H9 (cell line): ENCODE measurements around the gene C1RL. TPM values are rescaled to one million over a fixed set of nuclear protein-coding genes. Genes with fewer than 3 reads are reported as not detected.

Experiments
- DNase-seq: peaks from one replicate; pipeline ENCODE4 v3.0.0-alpha.2; 2017
- H2AFZ ChIP-seq: one replicate; pipeline ENCODE4 v1.6.1; 2013; ENCODE audit warnings: mild to moderate bottlenecking, low read length, control low read depth, moderate library complexity
- H2AK5ac ChIP-seq: 2 replicates; pipeline ENCODE4 v1.6.1; 2013; ENCODE audit warnings: low read length, control low read depth, mixed read lengths; ENCODE audit not compliant: insufficient read length
- H2BK120ac ChIP-seq: one replicate; pipeline ENCODE4 v1.6.1; 2013; ENCODE audit warnings: low read depth, mild to moderate bottlenecking, low read length, control low read depth, inconsistent platforms; ENCODE audit not compliant: poor library complexity, severe bottlenecking
- H2BK12ac ChIP-seq: 2 replicates; pipeline ENCODE4 v1.6.1; 2013; ENCODE audit warnings: low read length, control low read depth, mixed read lengths, low read depth; ENCODE audit not compliant: insufficient read length
- H2BK15ac ChIP-seq: 2 replicates; pipeline ENCODE4 v1.6.1; 2013; ENCODE audit warnings: low read depth, low read length, control low read depth
- H2BK20ac ChIP-seq: one replicate; pipeline ENCODE4 v1.6.1; 2013; ENCODE audit warnings: low read depth, mild to moderate bottlenecking, low read length, control low read depth, inconsistent platforms; ENCODE audit not compliant: poor library complexity, severe bottlenecking
- H2BK5ac ChIP-seq: 2 replicates; pipeline ENCODE4 v1.6.1; 2013; ENCODE audit warnings: low read length, control low read depth, mixed read lengths; ENCODE audit not compliant: insufficient read length
- H3K14ac ChIP-seq: 2 replicates; pipeline ENCODE4 v1.6.1; 2013; ENCODE audit warnings: low read length, control low read depth; ENCODE audit not compliant: insufficient read depth
- H3K18ac ChIP-seq: 2 replicates; pipeline ENCODE4 v1.6.1; 2013; ENCODE audit warnings: low read depth, mild to moderate bottlenecking, mixed read lengths, low read length, control low read depth; ENCODE audit not compliant: insufficient read length
- H3K23ac ChIP-seq: 2 replicates; pipeline ENCODE4 v1.6.1; 2013; ENCODE audit warnings: low read length, control low read depth, mixed read lengths, low read depth; ENCODE audit not compliant: insufficient read length
- H3K23me2 ChIP-seq: 2 replicates; pipeline ENCODE4 v1.6.1; 2013; ENCODE audit warnings: low read depth, mild to moderate bottlenecking, mixed read lengths, low read length, control low read depth; ENCODE audit not compliant: insufficient read length, poor library complexity, severe bottlenecking
- H3K27ac ChIP-seq: 2 replicates; pipeline ENCODE4 v1.5.1; 2013; ENCODE audit warnings: low read length, control low read depth, mixed read lengths, low read depth; ENCODE audit not compliant: insufficient read length
- H3K27me3 ChIP-seq: 2 replicates; pipeline ENCODE4 v1.6.1; 2013; ENCODE audit warnings: low read length, control low read depth, inconsistent platforms; ENCODE audit not compliant: insufficient read depth
- H3K4ac ChIP-seq: 2 replicates; pipeline ENCODE4 v1.6.1; 2013; ENCODE audit warnings: low read depth, mild to moderate bottlenecking, control low read depth, inconsistent platforms, low read length, moderate library complexity
- H3K4me1 ChIP-seq: 2 replicates; pipeline ENCODE4 v1.6.1; 2013; ENCODE audit warnings: low read length, control low read depth, inconsistent platforms; ENCODE audit not compliant: insufficient read depth
- H3K4me2 ChIP-seq: 2 replicates; pipeline ENCODE4 v1.6.1; 2013; ENCODE audit warnings: low read length, control low read depth, mixed read lengths; ENCODE audit not compliant: insufficient read length, insufficient read depth
- H3K56ac ChIP-seq: 2 replicates; pipeline ENCODE4 v1.6.1; 2013; ENCODE audit warnings: low read depth, mild to moderate bottlenecking, mixed read lengths, low read length, control low read depth; ENCODE audit not compliant: insufficient read length
- H3K79me1 ChIP-seq: 2 replicates; pipeline ENCODE4 v1.6.1; 2013; ENCODE audit warnings: low read depth, mild to moderate bottlenecking, moderate library complexity, low read length, control low read depth, inconsistent platforms; ENCODE audit not compliant: insufficient read depth, poor library complexity, severe bottlenecking
- H3K79me2 ChIP-seq: 2 replicates; pipeline ENCODE4 v1.6.1; 2013; ENCODE audit warnings: low read length, control low read depth, inconsistent platforms; ENCODE audit not compliant: insufficient read depth
- H3K9ac ChIP-seq: 2 replicates; pipeline ENCODE4 v1.6.1; 2013; ENCODE audit warnings: low read length, control low read depth, mixed read lengths; ENCODE audit not compliant: insufficient read length; ENCODE audit errors: extremely low read depth
- H3K9me3 ChIP-seq: one replicate; pipeline ENCODE4 v1.6.1; 2013; ENCODE audit warnings: low read depth, low read length, inconsistent platforms; ENCODE audit not compliant: control insufficient read depth
- H3T11ph ChIP-seq: one replicate; pipeline ENCODE4 v1.6.1; 2013; ENCODE audit warnings: mild to moderate bottlenecking, low read length, control low read depth, inconsistent platforms
- H4K20me1 ChIP-seq: one replicate; pipeline ENCODE4 v1.6.1; 2013; ENCODE audit not compliant: control insufficient read depth, insufficient read length, insufficient read depth
- H4K5ac ChIP-seq: 2 replicates; pipeline ENCODE4 v1.6.1; 2013; ENCODE audit warnings: low read depth, mild to moderate bottlenecking, mixed read lengths, low read length, control low read depth; ENCODE audit not compliant: insufficient read length
- H4K8ac ChIP-seq: replicated peaks from 2 replicates; pipeline ENCODE4 v1.6.1; 2013; ENCODE audit warnings: low read length, control low read depth, mixed read lengths, low read depth; ENCODE audit not compliant: insufficient read length
- H4K91ac ChIP-seq: 2 replicates; pipeline ENCODE4 v1.6.1; 2013; ENCODE audit warnings: low read depth, mild to moderate bottlenecking, moderate library complexity, mixed read lengths, low read length, control low read depth; ENCODE audit not compliant: insufficient read length
- H3K27ac Mint-ChIP-seq, 3 experiments: 2 replicates in 2 of 3; 3 replicates in 1 of 3; pipeline ENCODE4 v1.8.0; 2020 to 2021; ENCODE audit warnings: mixed read lengths in 3 of 3, mild to moderate bottlenecking in 1 of 3, moderate library complexity in 1 of 3
- H3K27me3 Mint-ChIP-seq: 2 replicates; pipeline ENCODE4 v1.8.0; 2021; ENCODE audit warnings: low read depth, mild to moderate bottlenecking, moderate library complexity, mixed read lengths
- H3K36me3 Mint-ChIP-seq, 3 experiments: 2 replicates in 2 of 3; 3 replicates in 1 of 3; pipeline ENCODE4 v1.8.0; 2020 to 2021; ENCODE audit warnings: low read depth in 3 of 3, mixed read lengths in 3 of 3; ENCODE audit not compliant: insufficient read depth in 1 of 3
- H3K4me1 Mint-ChIP-seq, 2 experiments: 2 replicates each; pipeline ENCODE4 v1.8.0; 2020; ENCODE audit warnings: mixed read lengths in 2 of 2
- H3K4me3 Mint-ChIP-seq, 2 experiments: 2 replicates in 1 of 2; 3 replicates in 1 of 2; pipeline ENCODE4 v1.8.0; 2020 to 2021; ENCODE audit warnings: mild to moderate bottlenecking in 2 of 2, mixed read lengths in 2 of 2, moderate library complexity in 1 of 2
- H3K9me3 Mint-ChIP-seq, 2 experiments: 2 replicates in 1 of 2; 3 replicates in 1 of 2; pipeline ENCODE4 v1.8.0; 2020; ENCODE audit warnings: mild to moderate bottlenecking in 2 of 2, mixed read lengths in 2 of 2, moderate library complexity in 1 of 2
- CTCF ChIP-seq: fragments of 200-600 bp; sonication (generic); conservative IDR thresholded peaks from 3 replicates; pipeline ENCODE4 v1.8.0; 2021; ENCODE audit warnings: antibody characterized with exemption, mild to moderate bottlenecking
- WGBS: extraction: QIAGEN DNeasy Blood & Tissue Kit; methylation state at CpG from one replicate; pipeline ENCODE4 v1.1.7; 2013; ENCODE audit warnings: missing lambda C conversion rate, low lambda C conversion rate, mixed read lengths; ENCODE audit not compliant: insufficient read length; ENCODE audit errors: extremely low coverage; 5-methylcytosine and 5-hydroxymethylcytosine counted together
- total RNA-seq: library from RNA; stranded (reverse); gene quantifications from 2 replicates; pipeline ENCODE4 v1.2.1, GENCODE V29; 2021

Gene C1RL
- total RNA-seq, 1 experiment from 2014 or later, result 15.1 TPM

DNA sequence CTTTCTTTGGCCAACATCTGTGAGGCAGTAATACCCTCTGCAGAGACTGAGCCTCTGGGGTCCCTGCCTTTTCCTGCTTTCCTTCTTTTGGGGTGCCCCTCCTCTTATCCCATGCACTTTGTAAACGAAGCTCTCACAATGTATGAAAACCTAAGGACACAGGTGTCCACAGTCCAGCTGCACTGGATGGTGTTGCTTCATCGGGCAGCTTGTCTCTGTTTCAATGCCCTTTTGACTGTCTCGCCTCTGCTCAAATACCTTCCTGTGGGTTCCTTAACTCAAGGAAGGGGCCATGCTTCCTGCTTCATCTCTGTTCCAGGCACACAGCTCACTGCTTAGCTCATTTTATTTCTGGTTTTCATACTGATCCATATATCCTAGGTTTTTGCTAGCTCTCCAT lies 6.4 kb downstream of the C1RL start:
- Histone ChIP-seq H3T11ph (no peak overlapping the region), H3K27ac (no peak overlapping the region), H3K4me2 (no peak overlapping the region), H3K9me3 (no peaks in the 10 kb centered on the region), H3K23me2 (no peaks in the 10 kb centered on the region), H4K8ac (no peak overlapping the region), H3K79me2 (no peaks in the 10 kb centered on the region), H2BK15ac (no peak overlapping the region), H3K4ac (no peak overlapping the region), H4K20me1 (no peaks in the 10 kb centered on the region), H3K56ac (no peak overlapping the region), H3K18ac (no peak overlapping the region), H3K4me1 (no peaks in the 10 kb centered on the region), H2AK5ac (no peak overlapping the region), H3K79me1 (no peaks in the 10 kb centered on the region), H3K27me3 (no peaks in the 10 kb centered on the region), H2BK20ac (no peak overlapping the region), H4K5ac (no peak overlapping the region), H2BK5ac (no peak overlapping the region), H2BK12ac (no peak overlapping the region), H3K23ac (no peak overlapping the region), H4K91ac (no peak overlapping the region), H3K9ac (no peak overlapping the region), H2AFZ (no peak overlapping the region), H2BK120ac (no peak overlapping the region), H3K14ac (no peak overlapping the region)
- peaks cover 22 to 47% (median 30%) of the 10 kb centered on the region in 3 experiments for H3K36me3 Mint-ChIP-seq
- no peaks in the 10 kb centered on the region for H3K27me3 Mint-ChIP-seq
- peaks cover 6 to 12% of the 10 kb centered on the region in 2 experiments for H3K9me3 Mint-ChIP-seq
- no CpG with 5 or more reads among the region's 3 CpGs for WGBS
- DNase-seq, result no peak
- no peak for TF ChIP-seq CTCF
- H3K4me3 Mint-ChIP-seq, result no peak overlapping the region
- peaks cover 0 to 1% of the 10 kb centered on the region in 2 experiments; a peak in 2 of 4 replicates for H3K4me1 Mint-ChIP-seq
- no peak overlapping the region for H3K27ac Mint-ChIP-seq
